ENCODE results near the gene JOSD2. TPM values are rescaled to one million over a fixed set of nuclear protein-coding genes. Genes with fewer than 3 reads are reported as not detected.

JOSD2 gene
- total RNA-seq, 1 experiment from 2014 or later: 40.9 TPM

GRCh38 chr19:50511069-50511822 is at the start of gene JOSD2 (continued):
- TF ChIP-seq MAX (IDR thresholded peaks at IDR 0.05): peak; percentile 97
- TF ChIP-seq ZBTB33 (IDR thresholded peaks at IDR 0.05; ENCODE audit: extremely low read depth, insufficient replicate concordance, low read length): peak; percentile 97

- H3K27me3 ChIP-seq (ENCODE audit: insufficient read depth, low read length): peaks cover 7% of the 10 kb centered on the region; the same call in 1 of the 2 replicates
- CTCF ChIA-PET: no interaction called here
- POLR2A ChIA-PET: no interaction called here
Observed at GRCh38 chr19:50559636-50560035, 48.6 kb upstream of the JOSD2 start.

More at GRCh38 chr19:50559636-50560035, 48.6 kb upstream of the JOSD2 start:
- no peaks in the 10 kb centered on the region for H3K79me2 ChIP-seq (ENCODE audit: insufficient read depth, low read length)
- H3K27ac ChIP-seq (ENCODE audit: low read depth, low read length): no peak overlapping the region
- ATAC-seq (no peak), DNase-seq (ENCODE audit: low read depth, low spot score) (no peak)
- no peak overlapping the region for H3K4me2 ChIP-seq (ENCODE audit: low read length)
- no peak overlapping the region for H3K9ac ChIP-seq (ENCODE audit: low read length)
- intact Hi-C loops (cut with micrococcal nuclease): no loop called here
- no peaks in the 10 kb centered on the region for H4K20me1 ChIP-seq (ENCODE audit: insufficient read depth)
- TF ChIP-seq ATF3 (IDR thresholded peaks at IDR 0.05) (no peak), EZH2phosphoT487 (IDR thresholded peaks at IDR 0.05; ENCODE audit: borderline replicate concordance) (no peak), REST (IDR thresholded peaks at IDR 0.05; ENCODE audit: low read depth) (no peak), RAD21 (IDR thresholded peaks at IDR 0.05; ENCODE audit: low read depth) (no peak), YY1 (IDR thresholded peaks at IDR 0.05; ENCODE audit: extremely low read depth, insufficient replicate concordance, low read depth, low read length) (no peak), POLR2AphosphoS5 (IDR thresholded peaks at IDR 0.05; ENCODE audit: low read depth, low read length) (no peak), FOSL1 (IDR thresholded peaks at IDR 0.05; ENCODE audit: low read depth) (no peak), MAX (IDR thresholded peaks at IDR 0.05) (no peak), TCF7L2 (IDR thresholded peaks at IDR 0.05; ENCODE audit: borderline replicate concordance, extremely low read depth, insufficient read depth, insufficient read length) (no peak), ZFX (IDR thresholded peaks at IDR 0.05) (no peak), EGR1 (IDR thresholded peaks at IDR 0.05; ENCODE audit: low read depth) (no peak), SRF (IDR thresholded peaks at IDR 0.05; ENCODE audit: low read depth) (no peak), ZBTB33 (IDR thresholded peaks at IDR 0.05; ENCODE audit: extremely low read depth, insufficient replicate concordance, low read length) (no peak), JUND (IDR thresholded peaks at IDR 0.05) (no peak), ZNF274 (IDR thresholded peaks at IDR 0.05; ENCODE audit: low read depth, low read length) (no peak)
- BruUV-seq (replicated peaks): no TSS peak
- H3K9me2 ChIP-seq (ENCODE audit: insufficient read depth): no peaks in the 10 kb centered on the region
- H3K9me3 ChIP-seq (ENCODE audit: control insufficient read depth in 1 of 2, insufficient read depth in 1 of 2, low read depth in 1 of 2, low read length in 2 of 2): no peaks in the 10 kb centered on the region
- H3K4me1 ChIP-seq (ENCODE audit: control insufficient read depth in 1 of 2, insufficient read depth in 2 of 2, low read length in 2 of 2): peaks cover 10 to 19% of the 10 kb centered on the region in 2 experiments; a peak in 3 of 4 replicates
- RAD21 ChIA-PET (ENCODE audit: low non-redundant PET in 1 of 2, low total read pairs in 2 of 2, uncharacterized antibody in 2 of 2, unreplicated experiment in 2 of 2): no interaction called here
- no peak overlapping the region for H3K4me3 ChIP-seq (replicated peaks in 1 of 2; ENCODE audit: low read depth in 1 of 2, low read length in 2 of 2)
- H2AFZ ChIP-seq (ENCODE audit: low read depth, low read length, poor library complexity, severe bottlenecking): no peak overlapping the region
- no peaks in the 10 kb centered on the region for H3K36me3 ChIP-seq (ENCODE audit: control insufficient read depth in 1 of 2, insufficient read depth in 2 of 2, low read length in 2 of 2)

All from HCT116 (cell line).